H9 (cell line): Measurements from ENCODE around the gene EFHD1. TPM values are rescaled to one million over a fixed set of nuclear protein-coding genes. Genes with fewer than 3 reads are reported as not detected.

ENCODE experiments used
- DNase-seq: peaks from one replicate; pipeline ENCODE4 v3.0.0-alpha.2; 2017
- H2AFZ ChIP-seq: one replicate; pipeline ENCODE4 v1.6.1; 2013; ENCODE audit warnings: mild to moderate bottlenecking, low read length, control low read depth, moderate library complexity
- H2AK5ac ChIP-seq: 2 replicates; pipeline ENCODE4 v1.6.1; 2013; ENCODE audit warnings: low read length, control low read depth, mixed read lengths; ENCODE audit not compliant: insufficient read length
- H2BK120ac ChIP-seq: one replicate; pipeline ENCODE4 v1.6.1; 2013; ENCODE audit warnings: low read depth, mild to moderate bottlenecking, low read length, control low read depth, inconsistent platforms; ENCODE audit not compliant: poor library complexity, severe bottlenecking
- H2BK12ac ChIP-seq: 2 replicates; pipeline ENCODE4 v1.6.1; 2013; ENCODE audit warnings: low read length, control low read depth, mixed read lengths, low read depth; ENCODE audit not compliant: insufficient read length
- H2BK15ac ChIP-seq: 2 replicates; pipeline ENCODE4 v1.6.1; 2013; ENCODE audit warnings: low read depth, low read length, control low read depth
- H2BK20ac ChIP-seq: one replicate; pipeline ENCODE4 v1.6.1; 2013; ENCODE audit warnings: low read depth, mild to moderate bottlenecking, low read length, control low read depth, inconsistent platforms; ENCODE audit not compliant: poor library complexity, severe bottlenecking
- H2BK5ac ChIP-seq: 2 replicates; pipeline ENCODE4 v1.6.1; 2013; ENCODE audit warnings: low read length, control low read depth, mixed read lengths; ENCODE audit not compliant: insufficient read length
- H3K14ac ChIP-seq: 2 replicates; pipeline ENCODE4 v1.6.1; 2013; ENCODE audit warnings: low read length, control low read depth; ENCODE audit not compliant: insufficient read depth
- H3K18ac ChIP-seq: 2 replicates; pipeline ENCODE4 v1.6.1; 2013; ENCODE audit warnings: low read depth, mild to moderate bottlenecking, mixed read lengths, low read length, control low read depth; ENCODE audit not compliant: insufficient read length
- H3K23ac ChIP-seq: 2 replicates; pipeline ENCODE4 v1.6.1; 2013; ENCODE audit warnings: low read length, control low read depth, mixed read lengths, low read depth; ENCODE audit not compliant: insufficient read length
- H3K23me2 ChIP-seq: 2 replicates; pipeline ENCODE4 v1.6.1; 2013; ENCODE audit warnings: low read depth, mild to moderate bottlenecking, mixed read lengths, low read length, control low read depth; ENCODE audit not compliant: insufficient read length, poor library complexity, severe bottlenecking
- H3K27ac ChIP-seq: 2 replicates; pipeline ENCODE4 v1.5.1; 2013; ENCODE audit warnings: low read length, control low read depth, mixed read lengths, low read depth; ENCODE audit not compliant: insufficient read length
- H3K27me3 ChIP-seq: 2 replicates; pipeline ENCODE4 v1.6.1; 2013; ENCODE audit warnings: low read length, control low read depth, inconsistent platforms; ENCODE audit not compliant: insufficient read depth
- H3K4ac ChIP-seq: 2 replicates; pipeline ENCODE4 v1.6.1; 2013; ENCODE audit warnings: low read depth, mild to moderate bottlenecking, control low read depth, inconsistent platforms, low read length, moderate library complexity
- H3K4me1 ChIP-seq: 2 replicates; pipeline ENCODE4 v1.6.1; 2013; ENCODE audit warnings: low read length, control low read depth, inconsistent platforms; ENCODE audit not compliant: insufficient read depth
- H3K4me2 ChIP-seq: 2 replicates; pipeline ENCODE4 v1.6.1; 2013; ENCODE audit warnings: low read length, control low read depth, mixed read lengths; ENCODE audit not compliant: insufficient read length, insufficient read depth
- H3K56ac ChIP-seq: 2 replicates; pipeline ENCODE4 v1.6.1; 2013; ENCODE audit warnings: low read depth, mild to moderate bottlenecking, mixed read lengths, low read length, control low read depth; ENCODE audit not compliant: insufficient read length
- H3K79me1 ChIP-seq: 2 replicates; pipeline ENCODE4 v1.6.1; 2013; ENCODE audit warnings: low read depth, mild to moderate bottlenecking, moderate library complexity, low read length, control low read depth, inconsistent platforms; ENCODE audit not compliant: insufficient read depth, poor library complexity, severe bottlenecking
- H3K79me2 ChIP-seq: 2 replicates; pipeline ENCODE4 v1.6.1; 2013; ENCODE audit warnings: low read length, control low read depth, inconsistent platforms; ENCODE audit not compliant: insufficient read depth
- H3K9ac ChIP-seq: 2 replicates; pipeline ENCODE4 v1.6.1; 2013; ENCODE audit warnings: low read length, control low read depth, mixed read lengths; ENCODE audit not compliant: insufficient read length; ENCODE audit errors: extremely low read depth
- H3K9me3 ChIP-seq: one replicate; pipeline ENCODE4 v1.6.1; 2013; ENCODE audit warnings: low read depth, low read length, inconsistent platforms; ENCODE audit not compliant: control insufficient read depth
- H3T11ph ChIP-seq: one replicate; pipeline ENCODE4 v1.6.1; 2013; ENCODE audit warnings: mild to moderate bottlenecking, low read length, control low read depth, inconsistent platforms
- H4K20me1 ChIP-seq: one replicate; pipeline ENCODE4 v1.6.1; 2013; ENCODE audit not compliant: control insufficient read depth, insufficient read length, insufficient read depth
- H4K5ac ChIP-seq: 2 replicates; pipeline ENCODE4 v1.6.1; 2013; ENCODE audit warnings: low read depth, mild to moderate bottlenecking, mixed read lengths, low read length, control low read depth; ENCODE audit not compliant: insufficient read length
- H4K8ac ChIP-seq: replicated peaks from 2 replicates; pipeline ENCODE4 v1.6.1; 2013; ENCODE audit warnings: low read length, control low read depth, mixed read lengths, low read depth; ENCODE audit not compliant: insufficient read length
- H4K91ac ChIP-seq: 2 replicates; pipeline ENCODE4 v1.6.1; 2013; ENCODE audit warnings: low read depth, mild to moderate bottlenecking, moderate library complexity, mixed read lengths, low read length, control low read depth; ENCODE audit not compliant: insufficient read length
- H3K27ac Mint-ChIP-seq, 3 experiments: 2 replicates in 2 of 3; 3 replicates in 1 of 3; pipeline ENCODE4 v1.8.0; 2020 to 2021; ENCODE audit warnings: mixed read lengths in 3 of 3, mild to moderate bottlenecking in 1 of 3, moderate library complexity in 1 of 3
- H3K27me3 Mint-ChIP-seq: 2 replicates; pipeline ENCODE4 v1.8.0; 2021; ENCODE audit warnings: low read depth, mild to moderate bottlenecking, moderate library complexity, mixed read lengths
- H3K36me3 Mint-ChIP-seq, 3 experiments: 2 replicates in 2 of 3; 3 replicates in 1 of 3; pipeline ENCODE4 v1.8.0; 2020 to 2021; ENCODE audit warnings: low read depth in 3 of 3, mixed read lengths in 3 of 3; ENCODE audit not compliant: insufficient read depth in 1 of 3
- H3K4me1 Mint-ChIP-seq, 2 experiments: 2 replicates each; pipeline ENCODE4 v1.8.0; 2020; ENCODE audit warnings: mixed read lengths in 2 of 2
- H3K4me3 Mint-ChIP-seq, 2 experiments: 2 replicates in 1 of 2; 3 replicates in 1 of 2; pipeline ENCODE4 v1.8.0; 2020 to 2021; ENCODE audit warnings: mild to moderate bottlenecking in 2 of 2, mixed read lengths in 2 of 2, moderate library complexity in 1 of 2
- H3K9me3 Mint-ChIP-seq, 2 experiments: 2 replicates in 1 of 2; 3 replicates in 1 of 2; pipeline ENCODE4 v1.8.0; 2020; ENCODE audit warnings: mild to moderate bottlenecking in 2 of 2, mixed read lengths in 2 of 2, moderate library complexity in 1 of 2
- WGBS: extraction: QIAGEN DNeasy Blood & Tissue Kit; methylation state at CpG from one replicate; pipeline ENCODE4 v1.1.7; 2013; ENCODE audit warnings: missing lambda C conversion rate, low lambda C conversion rate, mixed read lengths; ENCODE audit not compliant: insufficient read length; ENCODE audit errors: extremely low coverage; 5-methylcytosine and 5-hydroxymethylcytosine counted together
- total RNA-seq: library from RNA; stranded (reverse); gene quantifications from 2 replicates; pipeline ENCODE4 v1.2.1, GENCODE V29; 2021
- TF ChIP-seq, protein P1 (sequence below): fragments of 200-600 bp; sonication (generic); conservative IDR thresholded peaks from 3 replicates; pipeline ENCODE4 v1.8.0; 2021; ENCODE audit warnings: antibody characterized with exemption, mild to moderate bottlenecking

Gene EFHD1
- total RNA-seq, 1 experiment from 2014 or later = 2.8 TPM

DNA sequence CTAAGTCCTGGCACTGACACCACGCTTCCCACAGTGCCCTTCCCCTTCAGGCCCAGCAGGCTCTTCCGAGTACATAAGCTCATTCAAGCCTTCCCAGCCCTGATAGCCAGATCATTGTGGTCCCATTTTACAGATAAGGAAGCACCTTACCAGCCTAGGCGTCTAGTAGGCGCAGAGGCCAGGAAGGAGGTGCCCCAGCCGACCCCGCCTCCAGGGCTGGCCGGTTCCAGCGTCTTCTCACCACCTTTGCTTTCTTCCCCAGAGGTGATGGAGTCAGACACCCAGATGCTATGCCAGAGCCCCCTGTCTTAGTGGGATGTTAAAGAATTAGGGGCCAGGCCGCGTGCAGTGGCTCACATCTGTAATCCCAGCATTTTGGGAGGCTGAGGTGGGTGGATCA is 28.9 kb upstream of the EFHD1 start:
- Histone ChIP-seq H2BK12ac (no peak overlapping the region), H2BK5ac (no peak overlapping the region), H3K4ac (no peak overlapping the region), H3K9ac (no peak overlapping the region), H4K20me1 (no peaks in the 10 kb centered on the region), H3K18ac (no peak overlapping the region), H2BK120ac (no peak overlapping the region), H3K27me3 (no peaks in the 10 kb centered on the region), H3K27ac (no peak overlapping the region), H3K4me2 (no peak overlapping the region), H3K9me3 (no peaks in the 10 kb centered on the region), H3K56ac (no peak overlapping the region), H3K79me1 (no peaks in the 10 kb centered on the region), H2AFZ (no peak overlapping the region), H3T11ph (no peak overlapping the region), H2AK5ac (no peak overlapping the region), H3K23me2 (peaks cover 3% of the 10 kb centered on the region), H3K23ac (no peak overlapping the region), H3K79me2 (no peaks in the 10 kb centered on the region), H4K91ac (no peak overlapping the region), H2BK20ac (no peak overlapping the region), H4K5ac (no peak overlapping the region), H4K8ac (no peak overlapping the region), H3K14ac (no peak overlapping the region), H3K4me1 (no peaks in the 10 kb centered on the region), H2BK15ac (no peak overlapping the region)
- H3K27ac Mint-ChIP-seq = no peak overlapping the region
- H3K36me3 Mint-ChIP-seq = no peaks in the 10 kb centered on the region
- H3K27me3 Mint-ChIP-seq = peaks cover 11% of the 10 kb centered on the region
- no peak for DNase-seq
- H3K4me3 Mint-ChIP-seq = no peak overlapping the region
- no CpG with 5 or more reads among the region's 10 CpGs for WGBS
- TF ChIP-seq, protein P1, sequence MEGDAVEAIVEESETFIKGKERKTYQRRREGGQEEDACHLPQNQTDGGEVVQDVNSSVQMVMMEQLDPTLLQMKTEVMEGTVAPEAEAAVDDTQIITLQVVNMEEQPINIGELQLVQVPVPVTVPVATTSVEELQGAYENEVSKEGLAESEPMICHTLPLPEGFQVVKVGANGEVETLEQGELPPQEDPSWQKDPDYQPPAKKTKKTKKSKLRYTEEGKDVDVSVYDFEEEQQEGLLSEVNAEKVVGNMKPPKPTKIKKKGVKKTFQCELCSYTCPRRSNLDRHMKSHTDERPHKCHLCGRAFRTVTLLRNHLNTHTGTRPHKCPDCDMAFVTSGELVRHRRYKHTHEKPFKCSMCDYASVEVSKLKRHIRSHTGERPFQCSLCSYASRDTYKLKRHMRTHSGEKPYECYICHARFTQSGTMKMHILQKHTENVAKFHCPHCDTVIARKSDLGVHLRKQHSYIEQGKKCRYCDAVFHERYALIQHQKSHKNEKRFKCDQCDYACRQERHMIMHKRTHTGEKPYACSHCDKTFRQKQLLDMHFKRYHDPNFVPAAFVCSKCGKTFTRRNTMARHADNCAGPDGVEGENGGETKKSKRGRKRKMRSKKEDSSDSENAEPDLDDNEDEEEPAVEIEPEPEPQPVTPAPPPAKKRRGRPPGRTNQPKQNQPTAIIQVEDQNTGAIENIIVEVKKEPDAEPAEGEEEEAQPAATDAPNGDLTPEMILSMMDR = no peak
- no peaks in the 10 kb centered on the region; a peak in 1 of 5 replicates for H3K9me3 Mint-ChIP-seq
- H3K4me1 Mint-ChIP-seq = peaks cover 0 to 5% of the 10 kb centered on the region in 2 experiments; a peak in 1 of 4 replicates
